Smooth muscle cell (in vitro differentiated cells): ENCODE data around the gene SHMT2. TPM values are rescaled to one million over a fixed set of nuclear protein-coding genes. Genes with fewer than 3 reads are reported as not detected.

Experiments used
- microRNA counts: library from miRNA; unstranded; fragments of <30 nt; microRNA quantifications from one replicate; lab custom pipeline; 2016
- microRNA-seq: library from miRNA; unstranded; fragments of <30 nt; microRNA quantifications from one replicate; pipeline ENCODE4, GENCODE V29; 2016; ENCODE audit warnings: borderline number of aligned reads
- polyA plus RNA-seq: library from polyadenylated mRNA; unstranded; fragments of >200 nt; fragmentation: Nextera tagmentation; extraction: Ambion mirVana; gene quantifications from 2 replicates; pipeline ENCODE4 v1.2.1, GENCODE V29; 2016
- small RNA-seq: library from RNA; depleted of rRNA; stranded (forward); fragments of <200 nt; gene quantifications from one replicate; pipeline ENCODE3, GENCODE V24; 2014
- total RNA-seq: library from RNA; depleted of rRNA; stranded (reverse); fragments of >200 nt; gene quantifications from 2 replicates; pipeline ENCODE4 v1.2.3, GENCODE V29; 2014

Gene SHMT2
- total and polyA plus RNA-seq, 2 experiments from 2014 or later = 107 to 117 TPM

MicroRNAs encoded within 50 kb of the gene (microRNA counts, 767-probe panel; counts per million panel counts)
- 183 counts per million for microRNA hsa-miR-1228-3p (lab: Ali Mortazavi, UCI)

Small RNAs within 50 kb of the gene (microRNA-seq; reads per million reads assigned to microRNA genes)
- 26.9 reads per million, percentile 35 among the genes with 10 or more reads in this experiment for gene MIR1228

Small RNAs within 50 kb of the gene (small RNA-seq; reads per million reads assigned to genes)
- gene MIR1228 = 1.00 reads per million, percentile 30 among the genes with 10 or more reads in this experiment

Other genes starting within 250 kb of the SHMT2 start
- 7.3 and 8.5 TPM in 2 replicates for gene ZBTB39, start 223.2 kb upstream of the SHMT2 start, total RNA-seq
- 2.6 and 3.6 TPM in 2 replicates for gene ZBTB39, start 223.2 kb upstream of the SHMT2 start, polyA plus RNA-seq
- 0.90 and 6.3 TPM in 2 replicates for gene TAC3, start 213.2 kb upstream of the SHMT2 start, total RNA-seq
- gene TAC3, start 213.2 kb upstream of the SHMT2 start, polyA plus RNA-seq = 1.7 and 4.1 TPM in 2 replicates
- gene MYO1A, start 179.6 kb upstream of the SHMT2 start, total RNA-seq = not detected in 2 replicates
- gene MYO1A, start 179.6 kb upstream of the SHMT2 start, polyA plus RNA-seq = not detected in 2 replicates
- gene NEMP1, start 150.9 kb upstream of the SHMT2 start, total RNA-seq = 8.9 and 12.6 TPM in 2 replicates
- gene NEMP1, start 150.9 kb upstream of the SHMT2 start, polyA plus RNA-seq = 3.2 and 4.0 TPM in 2 replicates
- 57.8 and 58.3 TPM in 2 replicates for gene NAB2, start 140.6 kb upstream of the SHMT2 start, total RNA-seq
- gene NAB2, start 140.6 kb upstream of the SHMT2 start, polyA plus RNA-seq = 37.9 and 39.7 TPM in 2 replicates
- gene STAT6, start 118.3 kb upstream of the SHMT2 start, total RNA-seq = 39.1 and 56.8 TPM in 2 replicates
- gene STAT6, start 118.3 kb upstream of the SHMT2 start, polyA plus RNA-seq = 38.7 and 48.5 TPM in 2 replicates
- gene LRP1, start 101.2 kb upstream of the SHMT2 start, total RNA-seq = 80.3 and 95.4 TPM in 2 replicates
- 75.3 and 83.1 TPM in 2 replicates for gene LRP1, start 101.2 kb upstream of the SHMT2 start, polyA plus RNA-seq
- not detected in 2 replicates for gene LRP1-AS, start 82.1 kb upstream of the SHMT2 start, total RNA-seq
- not detected in 2 replicates for gene LRP1-AS, start 82.1 kb upstream of the SHMT2 start, polyA plus RNA-seq
- 1.6 and 3.9 TPM in 2 replicates for gene NXPH4, start 12.9 kb upstream of the SHMT2 start, total RNA-seq
- gene NXPH4, start 12.9 kb upstream of the SHMT2 start, polyA plus RNA-seq = 8.5 and 10.7 TPM in 2 replicates
- 1.4 TPM in 1 of 2 replicates, not detected in the other for gene STAC3, start 21.5 kb downstream of the SHMT2 start, total RNA-seq
- not detected in 2 replicates for gene STAC3, start 21.5 kb downstream of the SHMT2 start, polyA plus RNA-seq
- 10.4 and 16.0 TPM in 2 replicates for gene R3HDM2, start 201.3 kb downstream of the SHMT2 start, total RNA-seq
- 12.2 and 17.2 TPM in 2 replicates for gene R3HDM2, start 201.3 kb downstream of the SHMT2 start, polyA plus RNA-seq
- gene INHBC, start 205.1 kb downstream of the SHMT2 start, total RNA-seq = not detected in 2 replicates
- 0.42 TPM in 1 of 2 replicates, not detected in the other for gene INHBC, start 205.1 kb downstream of the SHMT2 start, polyA plus RNA-seq
- gene INHBE, start 225.6 kb downstream of the SHMT2 start, total RNA-seq = 5.4 and 11.5 TPM in 2 replicates
- gene INHBE, start 225.6 kb downstream of the SHMT2 start, polyA plus RNA-seq = 2.1 and 2.3 TPM in 2 replicates
- 1.4 and 1.5 TPM in 2 replicates for gene GLI1, start 230.1 kb downstream of the SHMT2 start, total RNA-seq
- gene GLI1, start 230.1 kb downstream of the SHMT2 start, polyA plus RNA-seq = 0.50 and 1.2 TPM in 2 replicates